Panc1 (cell line): ENCODE measurements around the gene PGBD5. TPM values are rescaled to one million over a fixed set of nuclear protein-coding genes. Genes with fewer than 3 reads are reported as not detected.

ENCODE experiments used
- ATAC-seq: fragments of 200-7000 bp; cut with Tn5 transposase; 2 replicates; pipeline ENCODE4 v1.9.1; 2020; ENCODE audit warnings: mild to moderate bottlenecking, moderate library complexity
- BruUV-seq: library from RNA; stranded (reverse); fragments of 400-500 nt; replicated peaks from 2 replicates; lab custom pipeline; 2021; lab: Mats Ljungman, UMichigan
- CTCF ChIA-PET: fragments of 300-600 bp; sonication (Branson Sonifier 250); formaldehyde crosslinking; loops from one replicate; lab custom pipeline; 2022; ENCODE audit warnings: antibody characterized with exemption; lab: Charles Lee
- POLR2A ChIA-PET: fragments of 300-600 bp; sonication (Branson Sonifier 250); formaldehyde crosslinking; loops from one replicate; lab custom pipeline; 2022; ENCODE audit warnings: antibody characterized with exemption; lab: Charles Lee
- DNase-seq: peaks from one replicate; pipeline ENCODE4 v3.0.0-alpha.2; 2010; ENCODE audit warnings: low read depth, low spot score
- H3K27ac ChIP-seq: 2 replicates; pipeline ENCODE4 v1.5.1; 2011; ENCODE audit warnings: mild to moderate bottlenecking, low read length, inconsistent platforms
- H3K27me3 ChIP-seq: fragments of 200-500 bp; sonication (Bioruptor generic); 2 replicates; pipeline ENCODE4 v1.6.0; 2014; ENCODE audit warnings: low read length, inconsistent platforms; ENCODE audit not compliant: control insufficient read depth, insufficient read depth
- H3K36me3 ChIP-seq: fragments of 200-500 bp; sonication (Bioruptor generic); 2 replicates; pipeline ENCODE4 v1.5.1; 2014; ENCODE audit warnings: inconsistent platforms, mild to moderate bottlenecking, low read length, moderate library complexity; ENCODE audit not compliant: control insufficient read depth, insufficient read depth
- H3K4me1 ChIP-seq: 2 replicates; pipeline ENCODE4 v1.5.1; 2011; ENCODE audit warnings: inconsistent platforms, mild to moderate bottlenecking, low read length, moderate library complexity; ENCODE audit not compliant: control insufficient read depth, insufficient read depth
- H3K4me3 ChIP-seq, 2 experiments: 2 replicates each; pipeline ENCODE4 v1.5.1; 2011 to 2012; ENCODE audit warnings: low read depth in 2 of 2, low read length in 2 of 2, mild to moderate bottlenecking in 2 of 2, inconsistent platforms in 1 of 2, moderate library complexity in 1 of 2
- H3K9me3 ChIP-seq: fragments of 200-500 bp; sonication (Bioruptor generic); 2 replicates; pipeline ENCODE4 v1.5.1; 2014; ENCODE audit warnings: low read depth, mild to moderate bottlenecking, inconsistent platforms, low read length, moderate library complexity; ENCODE audit not compliant: control insufficient read depth, insufficient read depth
- POLR2AphosphoS5 ChIP-seq: IDR thresholded peaks from 2 replicates; pipeline ENCODE4 v1.6.1; 2012; ENCODE audit warnings: mild to moderate bottlenecking, low read depth, low read length, moderate library complexity
- SIN3A ChIP-seq: IDR thresholded peaks from 2 replicates; pipeline ENCODE4 v1.6.1; 2012; ENCODE audit warnings: low read depth, mild to moderate bottlenecking, low read length, moderate library complexity, borderline replicate concordance; ENCODE audit not compliant: insufficient read depth
- TCF7L2 ChIP-seq: IDR thresholded peaks from 2 replicates; pipeline ENCODE4 v1.6.1; 2011; ENCODE audit warnings: mild to moderate bottlenecking, low read depth, low read length, inconsistent platforms
- in situ Hi-C: cut with HindIII; loops from 2 replicates; pipeline ENCODE4 v1.10.0; 2016; ENCODE audit warnings: low sequenced_read_pairs, low pct_unique_long_range_greater_than_20kb
- intact Hi-C: fragments of 100-400 bp; cut with micrococcal nuclease; formaldehyde crosslinking; loops from one replicate; pipeline ENCODE4 v1.10.0; 2022; ENCODE audit not compliant: unreplicated experiment
- total RNA-seq: library from RNA; stranded (reverse); gene quantifications from one replicate; pipeline ENCODE4 v1.2.1, GENCODE V29; 2021; ENCODE audit not compliant: unreplicated experiment
- TF ChIP-seq, protein P1 (sequence below): fragments of 450-650 bp; IDR thresholded peaks from 2 replicates; pipeline ENCODE4 v1.5.1; 2017; ENCODE audit warnings: mild to moderate bottlenecking
- TF ChIP-seq, protein P2 (sequence below), 2 experiments: IDR thresholded peaks; 2 replicates each; pipeline ENCODE4 v1.6.1; 2011 to 2012; ENCODE audit warnings: low read depth in 2 of 2, control low read depth in 1 of 2, low read length in 1 of 2, mild to moderate bottlenecking in 1 of 2, moderate library complexity in 1 of 2; ENCODE audit not compliant: insufficient read depth in 1 of 2

PGBD5 gene
- total RNA-seq, 1 experiment from 2014 or later: 0.05 TPM

DNA sequence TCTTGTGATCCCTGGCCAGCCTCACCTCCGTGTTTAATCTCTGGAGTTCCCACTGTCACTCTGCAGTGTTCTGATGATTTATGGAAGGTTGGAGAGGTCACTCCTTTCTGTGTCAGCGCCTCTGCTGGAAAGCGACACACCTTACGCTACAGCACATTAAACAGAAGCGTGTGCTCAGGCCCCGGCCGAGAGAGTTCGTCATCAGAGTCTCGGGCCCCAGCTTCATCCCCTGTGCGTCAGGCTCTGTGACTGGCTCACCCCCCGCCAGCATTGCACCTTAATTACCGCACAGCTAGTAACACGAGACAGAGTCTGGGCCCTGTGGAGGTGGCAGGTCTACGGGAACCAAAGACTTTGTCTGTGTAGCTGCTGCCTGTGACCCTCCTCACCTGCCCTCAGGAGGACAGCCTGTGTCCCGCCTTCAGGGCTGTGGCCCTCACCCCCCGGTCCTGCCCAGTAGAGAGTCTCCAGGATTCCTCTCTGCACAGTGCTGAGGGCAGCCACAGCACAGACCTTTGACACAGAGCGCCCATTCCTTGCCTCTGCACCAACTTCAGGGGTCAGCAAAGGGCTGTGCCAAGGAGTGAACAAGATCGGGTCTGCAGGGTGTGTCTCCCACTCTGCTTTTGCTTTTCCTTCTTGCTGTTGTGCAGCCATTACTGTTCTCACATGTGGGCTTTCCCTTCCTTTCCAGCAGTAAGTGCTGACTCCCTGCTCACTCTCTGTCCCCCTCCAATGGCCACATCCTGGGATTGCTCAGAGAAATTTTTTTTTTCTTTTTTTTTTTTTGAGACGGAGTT lies 157.6 kb downstream of the PGBD5 start:
- peak; percentile 79 for ATAC-seq
- H3K4me3 ChIP-seq: no peak overlapping the region
- intact Hi-C loops: no loop called here
- ChIA-PET POLR2A (interaction anchor here (0.6 kb wide), 1 partner anchor 822 kb away, joined by 3 read pairs; no protein-coding TSS in a partner anchor), CTCF (no interaction called here)
- no peaks in the 10 kb centered on the region for H3K4me1 ChIP-seq
- DNase-seq: no peak
- H3K9me3 ChIP-seq: no peaks in the 10 kb centered on the region
- H3K27ac ChIP-seq: no peak overlapping the region
- TF ChIP-seq, protein P1, sequence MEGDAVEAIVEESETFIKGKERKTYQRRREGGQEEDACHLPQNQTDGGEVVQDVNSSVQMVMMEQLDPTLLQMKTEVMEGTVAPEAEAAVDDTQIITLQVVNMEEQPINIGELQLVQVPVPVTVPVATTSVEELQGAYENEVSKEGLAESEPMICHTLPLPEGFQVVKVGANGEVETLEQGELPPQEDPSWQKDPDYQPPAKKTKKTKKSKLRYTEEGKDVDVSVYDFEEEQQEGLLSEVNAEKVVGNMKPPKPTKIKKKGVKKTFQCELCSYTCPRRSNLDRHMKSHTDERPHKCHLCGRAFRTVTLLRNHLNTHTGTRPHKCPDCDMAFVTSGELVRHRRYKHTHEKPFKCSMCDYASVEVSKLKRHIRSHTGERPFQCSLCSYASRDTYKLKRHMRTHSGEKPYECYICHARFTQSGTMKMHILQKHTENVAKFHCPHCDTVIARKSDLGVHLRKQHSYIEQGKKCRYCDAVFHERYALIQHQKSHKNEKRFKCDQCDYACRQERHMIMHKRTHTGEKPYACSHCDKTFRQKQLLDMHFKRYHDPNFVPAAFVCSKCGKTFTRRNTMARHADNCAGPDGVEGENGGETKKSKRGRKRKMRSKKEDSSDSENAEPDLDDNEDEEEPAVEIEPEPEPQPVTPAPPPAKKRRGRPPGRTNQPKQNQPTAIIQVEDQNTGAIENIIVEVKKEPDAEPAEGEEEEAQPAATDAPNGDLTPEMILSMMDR: peak; percentile 80
- no peak for TF ChIP-seq TCF7L2
- no TSS peak for BruUV-seq
- in situ Hi-C loops: no loop called here
- H3K36me3 ChIP-seq: 0 out of 2 replicates have a peak, but pooled peaks cover 2% of the 10 kb centered on the region
- no peaks in the 10 kb centered on the region for H3K27me3 ChIP-seq

DNA sequence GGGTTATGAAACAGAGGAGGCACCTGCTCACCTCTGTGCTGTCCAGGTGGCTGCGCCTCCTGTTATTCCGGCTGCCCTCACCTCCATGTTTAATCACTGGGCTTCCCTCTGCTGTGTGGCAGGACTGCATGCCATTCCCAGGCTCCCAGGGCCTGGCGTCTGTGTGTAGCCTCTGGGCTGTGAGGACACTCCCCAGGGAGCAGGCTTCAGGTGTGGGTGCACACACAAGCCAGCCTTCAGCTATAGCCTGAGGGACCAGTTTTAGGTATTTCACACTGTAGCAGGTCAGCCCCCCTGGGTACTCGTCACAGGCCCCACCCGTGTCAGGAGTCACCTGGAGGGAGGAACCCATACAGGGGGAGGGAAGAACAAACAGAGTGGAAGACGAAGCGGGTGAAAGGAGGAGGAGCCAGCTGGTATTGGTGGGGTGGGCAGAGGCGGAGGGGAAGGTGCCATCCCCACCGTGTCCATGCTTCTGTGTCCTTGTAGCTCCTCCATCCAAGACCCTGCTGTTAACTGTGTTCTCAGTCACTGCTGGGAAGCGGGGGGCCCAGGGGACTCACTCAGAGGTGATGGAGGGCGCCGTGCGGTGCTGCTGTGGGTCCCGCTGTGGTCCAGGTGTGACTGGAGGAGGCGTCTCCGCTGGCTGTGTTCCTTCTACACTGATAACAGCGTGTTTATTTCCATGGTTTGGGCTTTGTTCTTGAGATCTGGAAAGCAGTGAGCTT lies 158.6 kb downstream of the PGBD5 start:
- H3K4me3 ChIP-seq: no peak overlapping the region
- H3K36me3 ChIP-seq: 0 out of 2 replicates have a peak, but pooled peaks cover 2% of the 10 kb centered on the region
- H3K4me1 ChIP-seq: no peaks in the 10 kb centered on the region
- TF ChIP-seq TCF7L2 (no peak), POLR2AphosphoS5 (no peak), SIN3A (no peak)
- TF ChIP-seq, protein P1: no peak
- TF ChIP-seq, protein P2, sequence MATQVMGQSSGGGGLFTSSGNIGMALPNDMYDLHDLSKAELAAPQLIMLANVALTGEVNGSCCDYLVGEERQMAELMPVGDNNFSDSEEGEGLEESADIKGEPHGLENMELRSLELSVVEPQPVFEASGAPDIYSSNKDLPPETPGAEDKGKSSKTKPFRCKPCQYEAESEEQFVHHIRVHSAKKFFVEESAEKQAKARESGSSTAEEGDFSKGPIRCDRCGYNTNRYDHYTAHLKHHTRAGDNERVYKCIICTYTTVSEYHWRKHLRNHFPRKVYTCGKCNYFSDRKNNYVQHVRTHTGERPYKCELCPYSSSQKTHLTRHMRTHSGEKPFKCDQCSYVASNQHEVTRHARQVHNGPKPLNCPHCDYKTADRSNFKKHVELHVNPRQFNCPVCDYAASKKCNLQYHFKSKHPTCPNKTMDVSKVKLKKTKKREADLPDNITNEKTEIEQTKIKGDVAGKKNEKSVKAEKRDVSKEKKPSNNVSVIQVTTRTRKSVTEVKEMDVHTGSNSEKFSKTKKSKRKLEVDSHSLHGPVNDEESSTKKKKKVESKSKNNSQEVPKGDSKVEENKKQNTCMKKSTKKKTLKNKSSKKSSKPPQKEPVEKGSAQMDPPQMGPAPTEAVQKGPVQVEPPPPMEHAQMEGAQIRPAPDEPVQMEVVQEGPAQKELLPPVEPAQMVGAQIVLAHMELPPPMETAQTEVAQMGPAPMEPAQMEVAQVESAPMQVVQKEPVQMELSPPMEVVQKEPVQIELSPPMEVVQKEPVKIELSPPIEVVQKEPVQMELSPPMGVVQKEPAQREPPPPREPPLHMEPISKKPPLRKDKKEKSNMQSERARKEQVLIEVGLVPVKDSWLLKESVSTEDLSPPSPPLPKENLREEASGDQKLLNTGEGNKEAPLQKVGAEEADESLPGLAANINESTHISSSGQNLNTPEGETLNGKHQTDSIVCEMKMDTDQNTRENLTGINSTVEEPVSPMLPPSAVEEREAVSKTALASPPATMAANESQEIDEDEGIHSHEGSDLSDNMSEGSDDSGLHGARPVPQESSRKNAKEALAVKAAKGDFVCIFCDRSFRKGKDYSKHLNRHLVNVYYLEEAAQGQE (IDR thresholded peaks at IDR 0.05; ENCODE audit: insufficient read depth in 1 of 2, low read depth in 2 of 2, low read length in 1 of 2): no peak
- no TSS peak for BruUV-seq
- ATAC-seq (no peak), DNase-seq (no peak)
- ChIA-PET POLR2A (interaction anchor here (0.6 kb wide), 1 partner anchor 821 kb away, joined by 3 read pairs; no protein-coding TSS in a partner anchor), CTCF (no interaction called here)
- intact Hi-C loops: no loop called here
- no peaks in the 10 kb centered on the region for H3K27me3 ChIP-seq
- no peaks in the 10 kb centered on the region for H3K9me3 ChIP-seq
- H3K27ac ChIP-seq: no peak overlapping the region
- in situ Hi-C loops: no loop called here
